Measurements from ENCODE around the gene CYP2F1. TPM values are rescaled to one million over a fixed set of nuclear protein-coding genes. Genes with fewer than 3 reads are reported as not detected.
"Not testable (repeated sequence)": the region's sequence is repeated elsewhere in the genome, so short reads cannot be mapped to it uniquely, and the experiment has no call there.

CYP2F1 gene
- total RNA-seq, 4 donors from 2014 or later: not detected

DNA sequence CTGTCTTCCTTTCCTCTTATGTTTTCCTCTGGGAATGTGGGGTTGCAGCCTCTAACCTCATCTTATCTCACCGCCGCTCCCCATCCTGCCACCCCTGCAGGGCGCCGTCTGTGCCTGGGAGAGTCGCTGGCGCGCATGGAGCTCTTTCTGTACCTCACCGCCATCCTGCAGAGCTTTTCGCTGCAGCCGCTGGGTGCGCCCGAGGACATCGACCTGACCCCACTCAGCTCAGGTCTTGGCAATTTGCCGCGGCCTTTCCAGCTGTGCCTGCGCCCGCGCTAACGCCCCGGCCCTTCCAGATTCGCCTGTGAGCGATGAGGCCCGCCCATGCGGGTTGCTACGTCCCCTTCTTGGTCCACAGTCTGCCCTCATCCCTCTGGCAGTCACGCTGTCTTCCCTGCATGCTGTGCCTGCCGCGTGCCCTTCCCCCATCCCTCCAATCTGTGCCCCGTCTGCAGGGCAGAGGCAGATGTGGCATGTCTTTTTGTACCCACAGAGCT lies 13.6 kb downstream of the CYP2F1 start:
- DNase-seq (ENCODE audit: low spot score in 2 of 2): peak; percentile 55 to 64
- Histone ChIP-seq H3K4me3 (peak overlapping the region in 1 of 4 donors; percentile 24), H3K4me1 (peaks cover 0 to 11% (median 1%) of the 10 kb centered on the region in 4 donors)
- not testable (repeated sequence) for H3K36me3 ChIP-seq, H3K27me3 ChIP-seq, H3K9me3 ChIP-seq, H3K27ac ChIP-seq
- 1 to 7% methylated on average over 5 to 12 of the region's 29 CpGs for WGBS, 2 donors
- peak in 1 of 2 donors; percentile 6 for TF ChIP-seq EP300 (IDR thresholded peaks at IDR 0.05)
- TF ChIP-seq, protein P1, sequence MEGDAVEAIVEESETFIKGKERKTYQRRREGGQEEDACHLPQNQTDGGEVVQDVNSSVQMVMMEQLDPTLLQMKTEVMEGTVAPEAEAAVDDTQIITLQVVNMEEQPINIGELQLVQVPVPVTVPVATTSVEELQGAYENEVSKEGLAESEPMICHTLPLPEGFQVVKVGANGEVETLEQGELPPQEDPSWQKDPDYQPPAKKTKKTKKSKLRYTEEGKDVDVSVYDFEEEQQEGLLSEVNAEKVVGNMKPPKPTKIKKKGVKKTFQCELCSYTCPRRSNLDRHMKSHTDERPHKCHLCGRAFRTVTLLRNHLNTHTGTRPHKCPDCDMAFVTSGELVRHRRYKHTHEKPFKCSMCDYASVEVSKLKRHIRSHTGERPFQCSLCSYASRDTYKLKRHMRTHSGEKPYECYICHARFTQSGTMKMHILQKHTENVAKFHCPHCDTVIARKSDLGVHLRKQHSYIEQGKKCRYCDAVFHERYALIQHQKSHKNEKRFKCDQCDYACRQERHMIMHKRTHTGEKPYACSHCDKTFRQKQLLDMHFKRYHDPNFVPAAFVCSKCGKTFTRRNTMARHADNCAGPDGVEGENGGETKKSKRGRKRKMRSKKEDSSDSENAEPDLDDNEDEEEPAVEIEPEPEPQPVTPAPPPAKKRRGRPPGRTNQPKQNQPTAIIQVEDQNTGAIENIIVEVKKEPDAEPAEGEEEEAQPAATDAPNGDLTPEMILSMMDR (IDR thresholded peaks at IDR 0.05): peak in 2 of 5 experiments; percentile 13 to 16

DNA sequence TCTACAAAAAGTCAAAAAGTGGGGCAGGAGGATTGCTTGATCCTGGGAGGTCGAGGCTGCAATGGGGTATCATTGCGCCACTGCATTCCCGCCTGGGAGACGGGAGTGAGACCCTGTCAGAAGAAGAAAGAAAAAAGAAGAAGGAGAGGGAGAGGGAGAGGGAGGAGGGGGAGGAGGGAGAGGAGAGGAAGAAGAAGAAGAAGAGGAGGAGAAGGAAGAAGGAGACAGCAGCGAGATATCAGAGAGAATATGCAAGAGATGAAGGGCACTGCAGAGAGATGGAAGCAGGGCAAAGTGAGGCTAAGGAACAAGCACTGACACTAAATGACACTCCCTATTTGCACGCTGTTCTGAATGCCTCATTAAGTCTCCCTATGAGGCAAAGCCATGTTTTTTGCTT lies 14.5 kb downstream of the CYP2F1 start:
- H3K4me1 ChIP-seq: peaks cover 0 to 11% (median 1%) of the 10 kb centered on the region in 4 donors
- no peaks in the 10 kb centered on the region for H3K36me3 ChIP-seq
- TF ChIP-seq, protein P1 (IDR thresholded peaks at IDR 0.05): no peak
- WGBS, 2 donors: 64 to 66% methylated on average over 6 of the region's 6 CpGs
- H3K27ac ChIP-seq: no peak overlapping the region
- no peak overlapping the region for H3K4me3 ChIP-seq
- no peaks in the 10 kb centered on the region for H3K9me3 ChIP-seq
- DNase-seq (ENCODE audit: low spot score in 2 of 2): no peak
- H3K27me3 ChIP-seq: no peaks in the 10 kb centered on the region

DNA sequence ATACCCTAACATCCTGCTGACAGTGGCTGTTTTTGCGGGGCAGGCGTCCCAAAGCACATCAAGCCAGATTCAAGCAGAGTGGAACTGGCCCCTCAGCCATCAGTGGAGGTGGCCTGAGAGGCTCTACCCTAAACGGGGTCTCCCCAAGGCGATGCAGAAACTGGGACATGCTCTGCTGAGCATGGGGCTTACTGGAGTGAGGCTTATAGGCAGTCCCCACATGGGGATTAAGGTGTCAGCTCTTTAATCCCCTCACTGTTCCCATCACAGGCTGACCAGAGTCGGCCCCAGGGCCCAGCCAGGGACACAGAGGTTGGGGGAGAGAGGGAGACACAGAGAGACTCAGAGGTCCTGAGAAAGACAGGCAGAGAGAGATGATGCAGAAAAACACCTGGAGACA lies 17.0 kb downstream of the CYP2F1 start:
- no peak overlapping the region for H3K27ac ChIP-seq

DNA sequence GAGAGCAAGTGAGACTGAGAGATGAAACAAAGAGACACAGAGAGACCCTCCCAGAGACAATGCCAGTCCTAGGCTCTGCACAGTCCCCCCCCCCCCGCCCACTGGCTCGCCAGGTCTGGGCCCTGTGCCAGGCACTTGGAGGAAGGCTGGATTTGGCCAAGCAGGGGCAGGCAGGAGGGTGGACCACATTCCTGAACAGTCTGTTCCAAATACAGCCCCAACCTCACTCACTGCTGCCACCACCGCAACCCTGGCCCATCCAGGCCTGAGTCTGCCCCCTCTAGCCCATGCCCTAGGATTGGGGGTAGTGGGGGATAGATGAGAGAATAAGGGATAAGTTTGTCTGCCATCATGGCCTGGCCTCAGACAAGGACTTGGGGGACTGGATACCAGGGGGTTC lies 19.0 kb downstream of the CYP2F1 start:
- H3K9me3 ChIP-seq: no peaks in the 10 kb centered on the region
- H3K36me3 ChIP-seq: no peaks in the 10 kb centered on the region
- DNase-seq (ENCODE audit: low spot score in 2 of 2): no peak
- H3K4me1 ChIP-seq: peaks cover 0 to 8% (median 0%) of the 10 kb centered on the region in 4 donors
- TF ChIP-seq POLR2A (IDR thresholded peaks at IDR 0.05) (no peak), EP300 (IDR thresholded peaks at IDR 0.05) (no peak)
- TF ChIP-seq, protein P1 (IDR thresholded peaks at IDR 0.05): no peak
- peaks cover 0 to 6% of the 10 kb centered on the region in 2 donors for H3K27me3 ChIP-seq
- WGBS, 2 donors: 21 to 24% methylated on average over 3 of the region's 3 CpGs
- no peak overlapping the region for H3K4me3 ChIP-seq
- no peak overlapping the region for H3K27ac ChIP-seq

More for the DNA sequence above, 17.0 kb downstream of the CYP2F1 start:
- Histone ChIP-seq H3K36me3 (no peaks in the 10 kb centered on the region), H3K4me3 (no peak overlapping the region), H3K9me3 (no peaks in the 10 kb centered on the region), H3K4me1 (peaks cover 0 to 11% (median 1%) of the 10 kb centered on the region in 4 donors), H3K27me3 (peaks cover 0 to 6% of the 10 kb centered on the region in 2 donors)
- 72 to 73% methylated on average over 5 of the region's 5 CpGs for WGBS, 2 donors
- DNase-seq (ENCODE audit: low spot score in 2 of 2): no peak
- no peak for TF ChIP-seq POLR2A (IDR thresholded peaks at IDR 0.05)
- TF ChIP-seq, protein P1 (IDR thresholded peaks at IDR 0.05): no peak

DNA sequence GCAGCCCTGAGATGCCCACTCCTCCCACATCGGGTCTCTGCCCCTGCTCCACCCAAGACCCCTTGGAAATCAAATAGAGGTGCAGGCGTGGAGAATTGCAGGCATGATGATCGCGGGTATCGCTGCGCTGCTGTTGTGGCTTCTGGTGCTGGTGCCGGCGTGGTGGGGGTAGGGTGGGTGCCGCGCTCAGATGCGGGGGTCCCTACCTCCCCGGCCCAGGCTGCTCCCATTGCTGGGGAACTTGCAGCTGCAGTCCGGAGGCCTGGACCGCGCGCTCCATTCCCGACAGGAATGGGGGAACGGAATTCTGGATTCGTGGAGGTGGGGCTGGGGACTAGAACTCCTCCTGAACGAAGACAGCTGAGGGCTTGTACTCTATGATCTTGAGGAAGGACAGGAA lies 20.4 kb downstream of the CYP2F1 start:
- no peaks in the 10 kb centered on the region for H3K9me3 ChIP-seq
- no peak overlapping the region for H3K27ac ChIP-seq
- no peaks in the 10 kb centered on the region for H3K36me3 ChIP-seq
- no peak for DNase-seq (ENCODE audit: low spot score in 2 of 2)
- H3K27me3 ChIP-seq: peaks cover 0 to 6% of the 10 kb centered on the region in 2 donors
- WGBS, 2 donors: 64 to 82% methylated on average over 9 to 20 of the region's 20 CpGs
- peaks cover 0 to 5% (median 0%) of the 10 kb centered on the region in 4 donors for H3K4me1 ChIP-seq
- TF ChIP-seq POLR2A (IDR thresholded peaks at IDR 0.05) (no peak), EP300 (IDR thresholded peaks at IDR 0.05) (no peak)
- TF ChIP-seq, protein P1 (IDR thresholded peaks at IDR 0.05): no peak
- H3K4me3 ChIP-seq: no peak overlapping the region

DNA sequence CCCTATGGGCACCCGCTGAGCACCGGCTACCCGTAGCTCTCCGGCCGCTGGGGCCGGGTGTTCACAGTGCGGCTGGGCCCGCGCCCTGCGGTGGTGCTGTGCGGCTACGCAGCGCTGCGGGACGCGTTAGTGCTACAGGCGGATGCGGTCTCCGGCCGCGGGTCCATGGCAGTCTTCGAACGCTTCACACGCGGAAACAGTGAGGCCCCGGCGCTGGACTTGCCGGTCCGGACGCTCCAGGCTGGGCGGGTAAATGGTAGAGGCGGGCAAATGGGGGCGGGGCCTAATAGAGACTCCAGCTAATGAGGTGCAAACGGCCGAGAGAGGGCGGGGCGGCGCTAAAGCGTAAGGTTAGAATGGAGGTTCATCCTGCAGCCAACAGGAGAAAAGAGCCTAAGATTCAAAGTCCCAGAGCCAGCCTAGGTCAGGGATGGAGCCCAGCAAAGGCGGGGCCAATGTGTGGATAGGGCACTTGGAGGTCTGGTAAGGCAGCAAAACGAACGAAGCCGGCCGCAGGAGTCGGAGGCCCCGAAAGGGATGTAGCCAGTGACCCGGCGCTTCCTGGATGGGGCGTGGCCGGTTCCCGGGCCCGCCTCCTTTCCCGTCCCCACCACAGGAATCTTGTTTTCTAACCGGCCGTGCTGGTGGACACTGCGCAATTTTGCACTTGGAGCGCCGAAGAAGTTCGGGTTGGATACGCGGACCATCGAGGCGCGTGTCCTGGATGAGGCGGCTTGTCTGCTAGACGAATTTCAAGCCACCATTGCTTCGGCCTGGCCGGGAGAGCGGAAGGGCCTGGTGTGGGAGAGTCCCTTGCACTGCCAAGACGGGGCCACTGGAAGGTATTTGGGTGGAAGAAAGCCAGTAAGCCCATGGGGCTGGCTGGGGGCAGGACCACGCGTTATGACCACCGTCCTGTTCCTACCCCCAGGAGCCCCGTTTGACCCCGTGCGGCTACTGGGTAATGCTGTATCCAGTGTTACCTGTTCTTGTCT lies 21.5 kb downstream of the CYP2F1 start:
- peak overlapping the region; percentile 24 to 56 (median 28) for H3K4me3 ChIP-seq

More for the DNA sequence above, 21.5 kb downstream of the CYP2F1 start:
- not testable (repeated sequence) for H3K4me1 ChIP-seq, H3K36me3 ChIP-seq, H3K9me3 ChIP-seq, H3K27me3 ChIP-seq
- WGBS, 2 donors: 13 to 15% methylated on average over 14 to 43 of the region's 76 CpGs
- peak in 1 of 2 donors; percentile 35 for DNase-seq (ENCODE audit: low spot score in 2 of 2)
- peak overlapping the region in 3 of 4 donors; percentile 43 to 63 (median 59) for H3K27ac ChIP-seq
